ENCODE data around the gene GPRIN1.

- TF ChIP-seq CTCF (IDR thresholded peaks at IDR 0.05) (no peak), EZH2 (IDR thresholded peaks at IDR 0.05; ENCODE audit: borderline replicate concordance, insufficient read depth, low read depth, low read length, poor library complexity, severe bottlenecking) (no peak)
Measured at GRCh38 chr5:176627582-176627981, 17.6 kb upstream of the GPRIN1 start.

Measured in B cell (primary cell).